Motor neuron (in vitro differentiated cells): ENCODE results near the gene USP47. TPM values are rescaled to one million over a fixed set of nuclear protein-coding genes. Genes with fewer than 3 reads are reported as not detected.
A peak's percentile ranks its signal among the peaks of the same experiment; 100 is the strongest.

Source experiments
- ATAC-seq, 8 experiments: fragments of 200-7000 bp; cut with Tn5 transposase; replicated peaks in 6 of 8; 2 replicates each; pipeline ENCODE4 v1.8.0; 2021; ENCODE audit warnings: mild to moderate bottlenecking in 8 of 8, moderate library complexity in 8 of 8
- H3K27ac ChIP-seq, 2 donors: fragments of 250-450 bp; sonication (Bioruptor Pico); 2 replicates each; pipeline ENCODE4 v1.9.0; 2021; ENCODE audit warnings: antibody characterized with exemption in 2 of 2, mild to moderate bottlenecking in 2 of 2, moderate library complexity in 1 of 2
- H3K4me1 ChIP-seq, 2 donors: fragments of 250-450 bp; sonication (Bioruptor Pico); replicated peaks in 1 of 2; 2 replicates each; pipeline ENCODE4 v1.6.1; 2021; ENCODE audit warnings: antibody characterized with exemption in 2 of 2, mild to moderate bottlenecking in 2 of 2, moderate library complexity in 1 of 2
- H3K4me3 ChIP-seq, 5 donors: fragments of 250-450 bp; sonication (Bioruptor Pico); 2 replicates each; pipeline ENCODE4 v1.9.0; 2021; ENCODE audit warnings: antibody characterized with exemption in 5 of 5, mild to moderate bottlenecking in 5 of 5, moderate library complexity in 4 of 5
- WGBS, 10 experiments: fragments of 450-650 bp; shearing (Covaris generic); methylation state at CpG; one replicate each; pipeline ENCODE4 v1.0.0; 2022; 5-methylcytosine and 5-hydroxymethylcytosine counted together
- in situ Hi-C, 9 experiments: fragments of 400-800 bp; cut with MboI; loops; one replicate each; pipeline ENCODE4 v1.15.0; 2021; ENCODE audit warnings: low sequenced_read_pairs in 9 of 9, low pct_unique_long_range_greater_than_20kb in 2 of 9; ENCODE audit not compliant: unreplicated experiment in 9 of 9
- total RNA-seq, 8 experiments: library from RNA; unstranded; fragments of 300-600 nt; gene quantifications; 2 replicates each; pipeline versions ENCODE4 v1.2.3 to v1.2.4, GENCODE V29; 2022

The USP47 gene
- total RNA-seq, 8 experiments from 2014 or later = 50.1 to 104 (median 63.8) TPM

- H3K27ac ChIP-seq = no peak overlapping the region
- WGBS, 10 experiments = 84 to 100% (median 96%) methylated on average over 5 to 12 of the region's 12 CpGs
- peaks cover 3 to 7% of the 10 kb centered on the region in 2 donors for H3K4me1 ChIP-seq
- ATAC-seq = no peak
- in situ Hi-C loops = no loop called here
- no peak overlapping the region for H3K4me3 ChIP-seq
Measured at GRCh38 chr11:11860103-11860979, 18.6 kb downstream of the USP47 start.

GRCh38 chr11:11862999-11863398, 21.2 kb downstream of the USP47 start:
- in situ Hi-C loops = no loop called here
- WGBS, 10 experiments = 26 to 100% (median 88%) methylated on average over 1 to 2 of the region's 2 CpGs; no CpG with 5 or more reads in 1 of the 10 experiments
- Histone ChIP-seq H3K27ac (no peak overlapping the region), H3K4me3 (no peak overlapping the region), H3K4me1 (no peaks in the 10 kb centered on the region)
- no peak for ATAC-seq

GRCh38 chr11:11864332-11864731, 22.6 kb downstream of the USP47 start:
- H3K4me3 ChIP-seq = no peak overlapping the region
- no peak for ATAC-seq
- in situ Hi-C loops = no loop called here
- H3K27ac ChIP-seq = no peak overlapping the region
- no peaks in the 10 kb centered on the region for H3K4me1 ChIP-seq
- WGBS, 10 experiments = 73 to 100% (median 94%) methylated on average over 2 to 3 of the region's 3 CpGs; no CpG with 5 or more reads in 1 of the 10 experiments

GRCh38 chr11:11864803-11865202, 23.0 kb downstream of the USP47 start:
- ATAC-seq = no peak
- Histone ChIP-seq H3K27ac (no peak overlapping the region), H3K4me3 (no peak overlapping the region), H3K4me1 (no peaks in the 10 kb centered on the region)
- WGBS, 10 experiments = 77 to 100% (median 100%) methylated on average over 1 of the region's 1 CpG; no CpG with 5 or more reads in 1 of the 10 experiments
- in situ Hi-C loops = no loop called here

GRCh38 chr11:11865449-11865848, 23.7 kb downstream of the USP47 start:
- in situ Hi-C loops = no loop called here
- WGBS, 10 experiments = 51 to 85% (median 74%) methylated on average over 1 to 3 of the region's 3 CpGs
- Histone ChIP-seq H3K4me3 (no peak overlapping the region), H3K4me1 (no peaks in the 10 kb centered on the region), H3K27ac (no peak overlapping the region)
- ATAC-seq = no peak

- WGBS, 10 experiments = 29 to 100% (median 80%) methylated on average over 1 of the region's 1 CpG; no CpG with 5 or more reads in 3 of the 10 experiments
- no peak for ATAC-seq
- Histone ChIP-seq H3K27ac (no peak overlapping the region), H3K4me3 (no peak overlapping the region), H3K4me1 (no peaks in the 10 kb centered on the region)
- in situ Hi-C loops = no loop called here
Measured at GRCh38 chr11:11866203-11866602, 24.4 kb downstream of the USP47 start.

GRCh38 chr11:11867720-11868119, 25.9 kb downstream of the USP47 start:
- Histone ChIP-seq H3K4me3 (no peak overlapping the region), H3K4me1 (no peaks in the 10 kb centered on the region), H3K27ac (no peak overlapping the region)
- in situ Hi-C loops = no loop called here
- WGBS, 10 experiments = 60 to 100% (median 83%) methylated on average over 1 of the region's 1 CpG; no CpG with 5 or more reads in 2 of the 10 experiments
- ATAC-seq = no peak

GRCh38 chr11:11871991-11872401, 30.2 kb downstream of the USP47 start:
- 0 to 100% (median 67%) methylated on average over 1 to 2 of the region's 2 CpGs; no CpG with 5 or more reads in 3 of the 10 experiments for WGBS, 10 experiments
- Histone ChIP-seq H3K27ac (no peak overlapping the region), H3K4me3 (no peak overlapping the region), H3K4me1 (no peaks in the 10 kb centered on the region)
- in situ Hi-C loops = no loop called here
- peak in 2 of 8 experiments; percentile 18 to 22 for ATAC-seq

GRCh38 chr11:11876458-11876857, 34.7 kb downstream of the USP47 start:
- ATAC-seq = no peak
- Histone ChIP-seq H3K4me3 (no peak overlapping the region), H3K27ac (no peak overlapping the region), H3K4me1 (no peaks in the 10 kb centered on the region)
- in situ Hi-C loops = no loop called here
- 56 to 100% (median 81%) methylated on average over 1 to 2 of the region's 2 CpGs; no CpG with 5 or more reads in 2 of the 10 experiments for WGBS, 10 experiments

GRCh38 chr11:11880179-11880578, 38.4 kb downstream of the USP47 start:
- H3K4me3 ChIP-seq = no peak overlapping the region
- in situ Hi-C loops = no loop called here
- no peaks in the 10 kb centered on the region for H3K4me1 ChIP-seq
- no peak for ATAC-seq
- no peak overlapping the region for H3K27ac ChIP-seq
- 79 to 100% (median 100%) methylated on average over 1 to 2 of the region's 2 CpGs; no CpG with 5 or more reads in 1 of the 10 experiments for WGBS, 10 experiments

GRCh38 chr11:11882539-11882938, 40.8 kb downstream of the USP47 start:
- in situ Hi-C loops = no loop called here
- 54 to 100% (median 89%) methylated on average over 1 to 2 of the region's 2 CpGs for WGBS, 10 experiments
- ATAC-seq = no peak
- Histone ChIP-seq H3K27ac (no peak overlapping the region), H3K4me1 (no peaks in the 10 kb centered on the region), H3K4me3 (no peak overlapping the region)

- 80 to 100% (median 100%) methylated on average over 2 of the region's 2 CpGs; no CpG with 5 or more reads in 3 of the 10 experiments for WGBS, 10 experiments
- H3K4me3 ChIP-seq = no peak overlapping the region
- H3K4me1 ChIP-seq = no peaks in the 10 kb centered on the region
- in situ Hi-C loops = no loop called here
- ATAC-seq = no peak
- no peak overlapping the region for H3K27ac ChIP-seq
Measured at GRCh38 chr11:11884351-11884750, 42.6 kb downstream of the USP47 start.

GRCh38 chr11:11884774-11885481, 43.2 kb downstream of the USP47 start:
- Histone ChIP-seq H3K27ac (no peak overlapping the region), H3K4me1 (no peaks in the 10 kb centered on the region), H3K4me3 (no peak overlapping the region)
- ATAC-seq = no peak
- WGBS, 10 experiments = 70 to 100% (median 97%) methylated on average over 1 to 7 of the region's 7 CpGs
- in situ Hi-C loops = no loop called here
